Fibroblast of mammary gland (primary cell): Measurements from ENCODE around the gene DNAH8.

Source experiments
- DNase-seq: peaks from one replicate; pipeline ENCODE4 v3.0.0-alpha.2; 2010; ENCODE audit warnings: low read depth
- H3K4me3 ChIP-seq: 2 replicates; pipeline ENCODE4 v1.5.1; 2011; ENCODE audit warnings: low read depth, mild to moderate bottlenecking, low read length, moderate library complexity; ENCODE audit not compliant: control insufficient read depth
- CTCF ChIP-seq: conservative IDR thresholded peaks from 2 replicates; pipeline ENCODE4 v1.5.1; 2011; ENCODE audit warnings: low read depth, low read length, inconsistent platforms; ENCODE audit not compliant: control insufficient read depth, insufficient read depth

DNAH8 gene

GRCh38 chr6:38716825-38717224 is 1.7 kb downstream of the DNAH8 start:
- DNase-seq, result no peak
- H3K4me3 ChIP-seq, result no peak overlapping the region
- no peak for TF ChIP-seq CTCF

- DNase-seq, result no peak
- no peak for TF ChIP-seq CTCF
- no peak overlapping the region for H3K4me3 ChIP-seq
These were observed 4.2 kb downstream of the DNAH8 start for GRCh38 chr6:38719358-38719757.

- H3K4me3 ChIP-seq, result no peak overlapping the region
- DNase-seq, result no peak
- no peak for TF ChIP-seq CTCF
These were observed 5.2 kb downstream of the DNAH8 start for GRCh38 chr6:38720295-38720694.

GRCh38 chr6:38722038-38722437 is 6.9 kb downstream of the DNAH8 start:
- no peak for DNase-seq
- TF ChIP-seq CTCF, result no peak
- H3K4me3 ChIP-seq, result no peak overlapping the region

- no peak overlapping the region for H3K4me3 ChIP-seq
- TF ChIP-seq CTCF, result no peak
- no peak for DNase-seq
These were observed 7.7 kb downstream of the DNAH8 start for GRCh38 chr6:38722727-38723334.

- H3K4me3 ChIP-seq, result no peak overlapping the region
- TF ChIP-seq CTCF, result no peak
- DNase-seq, result no peak
These were observed 8.7 kb downstream of the DNAH8 start for GRCh38 chr6:38723783-38724182.

- TF ChIP-seq CTCF, result no peak
- no peak overlapping the region for H3K4me3 ChIP-seq
- DNase-seq, result no peak
These were observed 9.2 kb downstream of the DNAH8 start for GRCh38 chr6:38724343-38724742.
